Neuronal stem cell (in vitro differentiated cells): Measurements from ENCODE around the gene BDKRB2. TPM values are rescaled to one million over a fixed set of nuclear protein-coding genes. Genes with fewer than 3 reads are reported as not detected.

Experiments
- DNase-seq: peaks from one replicate; pipeline ENCODE4 v3.0.0-alpha.2; 2013; ENCODE audit warnings: low spot score
- H2AFZ ChIP-seq: one replicate; pipeline ENCODE4 v1.6.1; 2013; ENCODE audit warnings: mild to moderate bottlenecking, low read length, inconsistent platforms
- H2AK5ac ChIP-seq: 2 replicates; pipeline ENCODE4 v1.6.1; 2013; ENCODE audit warnings: low read depth, mild to moderate bottlenecking, inconsistent platforms, low read length, moderate library complexity, mixed read lengths
- H2BK120ac ChIP-seq: 2 replicates; pipeline ENCODE4 v1.6.1; 2013; ENCODE audit warnings: low read depth, mild to moderate bottlenecking, inconsistent platforms, low read length, moderate library complexity, mixed read lengths
- H2BK12ac ChIP-seq: one replicate; pipeline ENCODE4 v1.6.1; 2013; ENCODE audit warnings: low read length, inconsistent platforms
- H2BK15ac ChIP-seq: 2 replicates; pipeline ENCODE4 v1.6.1; 2013; ENCODE audit warnings: mild to moderate bottlenecking, low read length, inconsistent platforms, mixed read lengths
- H2BK5ac ChIP-seq: one replicate; pipeline ENCODE4 v1.6.1; 2013; ENCODE audit warnings: inconsistent platforms, mild to moderate bottlenecking, low read length, moderate library complexity
- H3K14ac ChIP-seq: one replicate; pipeline ENCODE4 v1.6.1; 2013; ENCODE audit warnings: low read length, inconsistent platforms
- H3K18ac ChIP-seq: 2 replicates; pipeline ENCODE4 v1.6.1; 2013; ENCODE audit warnings: low read length, inconsistent platforms
- H3K23ac ChIP-seq: 2 replicates; pipeline ENCODE4 v1.6.1; 2013; ENCODE audit warnings: low read depth, mild to moderate bottlenecking, mixed read lengths, low read length, inconsistent platforms; ENCODE audit not compliant: poor library complexity
- H3K27ac ChIP-seq: replicated peaks from 3 replicates; pipeline ENCODE4 v1.5.1; 2013; ENCODE audit warnings: low read length, inconsistent platforms
- H3K27me3 ChIP-seq, 3 experiments: 2 replicates each; pipeline ENCODE4 v1.6.1; 2013; ENCODE audit warnings: low read length in 3 of 3, mild to moderate bottlenecking in 2 of 3, inconsistent platforms in 1 of 3, low read depth in 1 of 3, mixed read lengths in 1 of 3, moderate library complexity in 1 of 3; ENCODE audit not compliant: control insufficient read depth in 3 of 3, insufficient read depth in 3 of 3
- H3K36me3 ChIP-seq, 2 donors: replicated peaks in 1 of 2; 2 replicates each; pipeline ENCODE4 v1.6.1; 2013; ENCODE audit warnings: low read length in 2 of 2; ENCODE audit not compliant: control insufficient read depth in 2 of 2, insufficient read depth in 2 of 2
- H3K4ac ChIP-seq: 2 replicates; pipeline ENCODE4 v1.6.1; 2013; ENCODE audit warnings: inconsistent platforms, mild to moderate bottlenecking, low read length, moderate library complexity
- H3K4me1 ChIP-seq, 2 donors: 1 replicate in 1 of 2; 2 replicates in 1 of 2; pipeline ENCODE4 v1.6.1; 2013; ENCODE audit warnings: low read length in 2 of 2, low read depth in 1 of 2; ENCODE audit not compliant: control insufficient read depth in 2 of 2, insufficient read depth in 1 of 2
- H3K4me2 ChIP-seq: one replicate; pipeline ENCODE4 v1.6.1; 2013; ENCODE audit warnings: mild to moderate bottlenecking, low read length, inconsistent platforms; ENCODE audit not compliant: insufficient read depth, poor library complexity, severe bottlenecking
- H3K4me3 ChIP-seq, 2 donors: 2 replicates each; pipeline ENCODE4 v1.5.1; 2013; ENCODE audit warnings: low read length in 2 of 2, mild to moderate bottlenecking in 2 of 2, inconsistent platforms in 1 of 2, moderate library complexity in 1 of 2
- H3K79me1 ChIP-seq: one replicate; pipeline ENCODE4 v1.6.1; 2013; ENCODE audit warnings: low read depth, mild to moderate bottlenecking, inconsistent platforms, low read length, moderate library complexity
- H3K9ac ChIP-seq: one replicate; pipeline ENCODE4 v1.6.1; 2013; ENCODE audit warnings: mild to moderate bottlenecking, low read depth, low read length, inconsistent platforms; ENCODE audit not compliant: poor library complexity
- H3K9me3 ChIP-seq, 2 donors: replicated peaks in 1 of 2; 2 replicates each; pipeline versions ENCODE3 to v1.6.1; 2013; ENCODE audit warnings: low read length in 2 of 2, mild to moderate bottlenecking in 2 of 2, inconsistent platforms in 1 of 2, low read depth in 1 of 2, mixed read lengths in 1 of 2, moderate library complexity in 1 of 2; ENCODE audit not compliant: control insufficient read depth in 2 of 2, insufficient read depth in 1 of 2
- H4K8ac ChIP-seq: one replicate; pipeline ENCODE4 v1.6.1; 2013; ENCODE audit warnings: low read depth, mild to moderate bottlenecking, inconsistent platforms, low read length, moderate library complexity
- H4K91ac ChIP-seq: one replicate; pipeline ENCODE4 v1.6.1; 2013; ENCODE audit warnings: low read length, low read depth, mild to moderate bottlenecking, inconsistent platforms; ENCODE audit not compliant: poor library complexity
- WGBS, 2 donors: extraction: QIAGEN DNeasy Blood & Tissue Kit; methylation state at CpG; one replicate each; pipeline ENCODE4 v1.1.7; 2013; ENCODE audit warnings: missing lambda C conversion rate in 2 of 2, mixed read lengths in 1 of 2; ENCODE audit not compliant: insufficient read length in 2 of 2, insufficient replicate concordance in 1 of 2; ENCODE audit errors: extremely low coverage in 2 of 2; 5-methylcytosine and 5-hydroxymethylcytosine counted together
- polyA plus RNA-seq, 2 experiments: library from polyadenylated mRNA; stranded (reverse); fragments of 200-250 nt; gene quantifications; one replicate each; pipeline ENCODE4 v1.2.3, GENCODE V29; 2013

The BDKRB2 gene
- polyA plus RNA-seq (2013, experiment 1 of 2): 0.32 TPM
- 0.32 TPM for polyA plus RNA-seq (2013, experiment 2 of 2)

GRCh38 chr14:96204151-96205058 lies at the start of gene BDKRB2:
TSS of gene BDKRB2 (plus strand) at chr14:96204839. CDS start at chr14:96237108, 32,269 bp downstream.
- Histone ChIP-seq H4K8ac (no peak within 1 kb of the TSS), H3K27me3 (peaks cover 0 to 66% (median 7%) of the 10 kb centered on the region in 3 experiments), H2BK5ac (peak within 1 kb of the TSS; percentile 45), H2AFZ (peak within 1 kb of the TSS; percentile 86), H3K4ac (no peak within 1 kb of the TSS), H3K9me3 (no peaks in the 10 kb centered on the region), H3K4me1 (peaks cover 3 to 12% of the 10 kb centered on the region in 2 donors), H2BK15ac (peak within 1 kb of the TSS; percentile 65), H3K4me3 (peak within 1 kb of the TSS; percentile 21 to 67), H3K23ac (peak within 1 kb of the TSS; percentile 52), H3K18ac (peak within 1 kb of the TSS; percentile 83), H3K14ac (no peak within 1 kb of the TSS), H3K9ac (peak within 1 kb of the TSS; percentile 26), H2BK12ac (no peak within 1 kb of the TSS), H4K91ac (no peak within 1 kb of the TSS), H3K36me3 (no peaks in the 10 kb centered on the region), H3K27ac (no peak within 1 kb of the TSS), H3K4me2 (peak within 1 kb of the TSS; percentile 95), H3K79me1 (no peaks in the 10 kb centered on the region), H2AK5ac (peak within 1 kb of the TSS; percentile 67), H2BK120ac (no peak within 1 kb of the TSS)
- WGBS, 2 donors: no CpG with 5 or more reads among the region's 41 CpGs
- DNase-seq: peak; percentile 62

GRCh38 chr14:96154900-96155299 lies 49.7 kb upstream of the BDKRB2 start:
- no peaks in the 10 kb centered on the region for H3K9me3 ChIP-seq
- H3K23ac ChIP-seq: no peak overlapping the region
- H2AK5ac ChIP-seq: no peak overlapping the region
- H3K9ac ChIP-seq: no peak overlapping the region
- H3K18ac ChIP-seq: no peak overlapping the region
- no peaks in the 10 kb centered on the region for H3K79me1 ChIP-seq
- H4K8ac ChIP-seq: no peak overlapping the region
- no peak overlapping the region for H3K4ac ChIP-seq
- no CpG with 5 or more reads among the region's 2 CpGs for WGBS, 2 donors
- H2AFZ ChIP-seq: no peak overlapping the region
- H3K4me3 ChIP-seq: no peak overlapping the region
- H3K14ac ChIP-seq: no peak overlapping the region
- no peak overlapping the region for H2BK5ac ChIP-seq
- H2BK12ac ChIP-seq: no peak overlapping the region
- no peak overlapping the region for H3K4me2 ChIP-seq
- no peaks in the 10 kb centered on the region for H3K27me3 ChIP-seq
- no peak overlapping the region for H2BK15ac ChIP-seq
- no peak overlapping the region for H4K91ac ChIP-seq
- no peak overlapping the region for H2BK120ac ChIP-seq
- no peak for DNase-seq
- no peak overlapping the region for H3K27ac ChIP-seq
- no peaks in the 10 kb centered on the region for H3K4me1 ChIP-seq
- no peaks in the 10 kb centered on the region for H3K36me3 ChIP-seq

GRCh38 chr14:96156804-96157760 lies 47.6 kb upstream of the BDKRB2 start:
- no peak overlapping the region for H3K27ac ChIP-seq
- H3K9me3 ChIP-seq: no peaks in the 10 kb centered on the region
- no peak overlapping the region for H4K8ac ChIP-seq
- WGBS, 2 donors: no CpG with 5 or more reads among the region's 7 CpGs
- no peak overlapping the region for H2BK120ac ChIP-seq
- no peak overlapping the region for H3K23ac ChIP-seq
- no peak overlapping the region for H3K4ac ChIP-seq
- no peak overlapping the region for H2AK5ac ChIP-seq
- H3K36me3 ChIP-seq: no peaks in the 10 kb centered on the region
- H2BK15ac ChIP-seq: no peak overlapping the region
- no peak overlapping the region for H3K4me2 ChIP-seq
- H3K14ac ChIP-seq: no peak overlapping the region
- H3K18ac ChIP-seq: no peak overlapping the region
- H3K27me3 ChIP-seq: no peaks in the 10 kb centered on the region
- no peaks in the 10 kb centered on the region for H3K79me1 ChIP-seq
- H3K9ac ChIP-seq: no peak overlapping the region
- no peak overlapping the region for H2BK12ac ChIP-seq
- no peaks in the 10 kb centered on the region for H3K4me1 ChIP-seq
- no peak overlapping the region for H2BK5ac ChIP-seq
- no peak for DNase-seq
- H3K4me3 ChIP-seq: no peak overlapping the region
- no peak overlapping the region for H4K91ac ChIP-seq
- no peak overlapping the region for H2AFZ ChIP-seq
